GM12878 (cell line): ENCODE data around the gene ERCC5. TPM values are rescaled to one million over a fixed set of nuclear protein-coding genes. Genes with fewer than 3 reads are reported as not detected.

Experiments used
- ATAC-seq: fragments of 200-7000 bp; cut with Tn5 transposase; 3 replicates; pipeline ENCODE4 v1.9.1; 2020; ENCODE audit warnings: mild to moderate bottlenecking, moderate library complexity
- BruUV-seq: library from RNA; stranded (reverse); fragments of 400-500 nt; replicated peaks from 2 replicates; lab custom pipeline; 2021; lab: Mats Ljungman, UMichigan
- CTCF ChIA-PET: fragments of 300-600 bp; sonication (Branson Sonifier 250); formaldehyde crosslinking; extraction: SDS; loops from one replicate; lab custom pipeline; 2021; ENCODE audit warnings: inconsistent platforms; lab: Yijun Ruan, JAX
- POLR2A ChIA-PET: fragments of 350-600 bp; formaldehyde crosslinking; extraction: SDS; loops from one replicate; lab custom pipeline; 2021; ENCODE audit warnings: inconsistent platforms; lab: Charles Lee
- RAD21 ChIA-PET: fragments of 300-600 bp; sonication (Branson Sonifier 250); formaldehyde crosslinking; loops from one replicate; lab custom pipeline; 2023; ENCODE audit warnings: antibody characterized with exemption; ENCODE audit not compliant: unreplicated experiment; lab: Charles Lee
- SMC1A ChIA-PET: fragments of 300-600 bp; sonication (Branson Sonifier 250); formaldehyde crosslinking; loops from one replicate; lab custom pipeline; 2023; ENCODE audit not compliant: unreplicated experiment, uncharacterized antibody; lab: Charles Lee
- DNase-seq: peaks from one replicate; pipeline ENCODE4 v3.0.0-alpha.2; 2011; ENCODE audit warnings: low read depth, low spot score
- FAIRE-seq: peaks from 3 replicates; lab custom pipeline; 2011; peaks lifted over from hg19 to GRCh38; lab: Jason Lieb, UNC
- H2AFZ ChIP-seq: 2 replicates; pipeline ENCODE4 v1.6.0; 2011; ENCODE audit warnings: low read depth, low read length, control low read depth; ENCODE audit not compliant: control insufficient read depth
- H3K27ac ChIP-seq: 2 replicates; pipeline ENCODE4 v1.5.1; 2011; ENCODE audit warnings: control low read depth; ENCODE audit not compliant: control insufficient read depth, insufficient read depth
- H3K27me3 ChIP-seq, 2 experiments: replicated peaks in 1 of 2; 2 replicates each; pipeline versions ENCODE4 v1.6.0 to v1.6.1; 2011; ENCODE audit warnings: low read length in 1 of 2; ENCODE audit not compliant: control insufficient read depth in 2 of 2, insufficient read depth in 2 of 2
- H3K36me3 ChIP-seq, 2 experiments: 2 replicates each; pipeline ENCODE4 v1.5.1; 2011; ENCODE audit warnings: low read length in 1 of 2; ENCODE audit not compliant: control insufficient read depth in 2 of 2, insufficient read depth in 2 of 2
- H3K4me1 ChIP-seq: 2 replicates; pipeline ENCODE4 v1.6.1; 2011; ENCODE audit warnings: mild to moderate bottlenecking, low read length, moderate library complexity, mixed read lengths; ENCODE audit not compliant: control insufficient read depth, insufficient read depth
- H3K4me2 ChIP-seq: 2 replicates; pipeline ENCODE4 v1.6.0; 2011; ENCODE audit warnings: control low read depth; ENCODE audit not compliant: control insufficient read depth, insufficient read depth
- H3K4me3 ChIP-seq: fragments of 200-600 bp; sonication (generic); 2 replicates; pipeline ENCODE4 v1.5.1; 2016
- H3K79me2 ChIP-seq: 2 replicates; pipeline ENCODE4 v1.6.0; 2011; ENCODE audit warnings: low read length; ENCODE audit not compliant: control insufficient read depth, insufficient read depth
- H3K9ac ChIP-seq: 2 replicates; pipeline ENCODE4 v1.8.0; 2011; ENCODE audit warnings: low read length, control low read depth, mixed read lengths; ENCODE audit not compliant: control insufficient read depth, insufficient read depth
- H3K9me3 ChIP-seq: replicated peaks from 3 replicates; pipeline ENCODE4 v1.5.1; 2011; ENCODE audit warnings: mild to moderate bottlenecking, low read length; ENCODE audit not compliant: control insufficient read depth, insufficient read depth
- H4K20me1 ChIP-seq: 2 replicates; pipeline ENCODE4 v1.6.0; 2011; ENCODE audit not compliant: control insufficient read depth, insufficient read depth
- BACH1 ChIP-seq: fragments of 450-650 bp; IDR thresholded peaks from 2 replicates; pipeline ENCODE4 v1.6.1; 2017; ENCODE audit warnings: mild to moderate bottlenecking, borderline replicate concordance
- CTCF ChIP-seq, 3 experiments: IDR thresholded peaks in 2 of 3; conservative IDR thresholded peaks in 1 of 3; 2 replicates each; pipeline ENCODE4 v1.5.1; 2011; ENCODE audit warnings: low read depth in 3 of 3, low read length in 3 of 3, mild to moderate bottlenecking in 3 of 3, control low read depth in 2 of 3, moderate library complexity in 2 of 3, inconsistent platforms in 1 of 3, mixed read lengths in 1 of 3; ENCODE audit not compliant: control insufficient read depth in 2 of 3, insufficient read depth in 1 of 3; ENCODE audit errors: extremely low read depth in 1 of 3
- EGR1 ChIP-seq, 2 experiments: IDR thresholded peaks; 1 replicate in 1 of 2; 2 replicates in 1 of 2; pipeline ENCODE4 v1.6.1; 2011 to 2012; ENCODE audit warnings: low read depth in 2 of 2, low read length in 2 of 2, borderline replicate concordance in 1 of 2, mild to moderate bottlenecking in 1 of 2, moderate library complexity in 1 of 2
- KAT2A ChIP-seq: conservative IDR thresholded peaks from 2 replicates; pipeline ENCODE4 v1.6.1; 2011; ENCODE audit warnings: low read depth, low read length; ENCODE audit not compliant: control insufficient read depth
- LARP7 ChIP-seq: fragments of 450-650 bp; IDR thresholded peaks from 2 replicates; pipeline ENCODE4 v1.6.1; 2017; ENCODE audit warnings: mild to moderate bottlenecking
- MTA2 ChIP-seq: fragments of 450-650 bp; IDR thresholded peaks from 2 replicates; pipeline ENCODE4 v1.6.1; 2016; ENCODE audit warnings: low read depth, mild to moderate bottlenecking, moderate library complexity
- RELA ChIP-seq: fragments of 450-650 bp; IDR thresholded peaks from 2 replicates; pipeline ENCODE4 v1.8.0; 2014; ENCODE audit warnings: borderline replicate concordance; ENCODE audit not compliant: partially characterized antibody
- SMAD5 ChIP-seq: IDR thresholded peaks from 2 replicates; pipeline ENCODE4 v1.6.1; 2016; ENCODE audit warnings: antibody characterized with exemption, low read depth
- ZNF592 ChIP-seq: fragments of 450-650 bp; IDR thresholded peaks from 2 replicates; pipeline ENCODE4 v1.6.1; 2017; ENCODE audit warnings: mild to moderate bottlenecking, moderate library complexity
- ZZZ3 ChIP-seq: IDR thresholded peaks from 2 replicates; pipeline ENCODE4 v1.6.1; 2011; ENCODE audit warnings: low read depth; ENCODE audit not compliant: control insufficient read depth, insufficient read length
- WGBS: methylation state at CpG from one replicate; pipeline ENCODE4 v1.1.6; 2016; ENCODE audit warnings: low lambda C conversion rate; ENCODE audit not compliant: insufficient replicate concordance, insufficient coverage; ENCODE audit errors: missing lambda C conversion rate; 5-methylcytosine and 5-hydroxymethylcytosine counted together
- in situ Hi-C: fragments of 300-500 bp; cut with MboI; formaldehyde crosslinking; loops from 9 replicates; pipeline ENCODE4 v1.14.3; 2018; ENCODE audit warnings: mixed read lengths
- intact Hi-C: fragments of 100-400 bp; cut with micrococcal nuclease; formaldehyde crosslinking; loops from one replicate; pipeline ENCODE4 v1.14.2; 2022; ENCODE audit not compliant: unreplicated experiment
- polyA plus RNA-seq, 11 experiments: library from polyadenylated mRNA; depleted of rRNA in 4 of 11; unstranded in 6 of 11; stranded (reverse) in 5 of 11; fragments of >200 nt; fragmentation: Nextera tagmentation in 4 of 11; fragmentation: Illumina TruSeq in 1 of 11; extraction: Ambion mirVana in 4 of 11; extraction: Trizol in 1 of 11; gene quantifications; 1 replicate in 1 of 11; 2 replicates in 10 of 11; pipeline versions ENCODE4 v1.2.1 to v1.2.3, GENCODE V29; 2011 to 2016; ENCODE audit warnings: inconsistent platforms in 2 of 11, missing spikeins in 2 of 11, low read depth in 1 of 11
- total RNA-seq, 4 experiments: library from RNA; depleted of rRNA in 3 of 4; stranded (reverse); fragments of >200 nt in 3 of 4; fragmentation: Illumina TruSeq in 1 of 4; extraction: Trizol in 1 of 4; gene quantifications; 2 replicates each; pipeline versions ENCODE4 v1.2.1 to v1.2.3, GENCODE V29; 2013 to 2021

The ERCC5 gene
- total and polyA plus RNA-seq, 10 of the 15 experiments (the other 5 are each of a cell fraction or from before 2014, with no cell fraction given) = 11.7 to 59.2 (median 41.6) TPM

- TF ChIP-seq ZNF592 = no peak
- no peak for TF ChIP-seq RELA
- TF ChIP-seq LARP7 = no peak
- no peak for TF ChIP-seq BACH1
- TF ChIP-seq ZZZ3 = no peak
Observed at GRCh38 chr13:102897371-102898138, 51.7 kb downstream of the ERCC5 start (continued).

GRCh38 chr13:102900193-102900608 lies 54.4 kb downstream of the ERCC5 start:
- ChIA-PET RAD21 (interaction anchor here (0.9 kb wide), 1 partner anchor 30 kb away, joined by 3 read pairs; no protein-coding TSS in a partner anchor), SMC1A (interaction anchor here (0.7 to 1.8 kb wide), 5 partner anchors 10 to 240 kb away, joined by 4 to 5 read pairs (median 4); no protein-coding TSS in a partner anchor), POLR2A (no interaction called here), CTCF (interaction anchor here (0.7 to 7.0 kb wide), 2 partner anchors 30 kb away, joined by 3 to 24 read pairs; no protein-coding TSS in a partner anchor)
- Histone ChIP-seq H3K4me3 (no peak overlapping the region), H3K79me2 (no peaks in the 10 kb centered on the region), H3K27me3 (no peaks in the 10 kb centered on the region), H2AFZ (no peak overlapping the region), H3K36me3 (no peaks in the 10 kb centered on the region), H3K9me3 (no peaks in the 10 kb centered on the region), H4K20me1 (no peaks in the 10 kb centered on the region), H3K4me1 (no peaks in the 10 kb centered on the region), H3K4me2 (no peak overlapping the region), H3K9ac (no peak overlapping the region), H3K27ac (no peak overlapping the region)
- 66% methylated on average over 4 of the region's 4 CpGs for WGBS
- FAIRE-seq (no peak), DNase-seq (no peak), ATAC-seq (no peak)
- TF ChIP-seq EGR1 (IDR thresholded peaks at IDR 0.05; ENCODE audit: borderline replicate concordance in 1 of 2, low read depth in 2 of 2, low read length in 2 of 2) (no peak), SMAD5 (no peak), MTA2 (no peak), KAT2A (no peak), CTCF (IDR thresholded peaks at IDR 0.05 in 2 of 3, conservative IDR thresholded peaks at IDR 0.05 in 1 of 3; ENCODE audit: control insufficient read depth in 2 of 3, extremely low read depth in 1 of 3, insufficient read depth in 1 of 3, low read depth in 3 of 3, low read length in 3 of 3) (no peak)
- no TSS peak for BruUV-seq
- in situ Hi-C loops = no loop called here
- intact Hi-C loops = no loop called here
